Measurements from ENCODE around the gene OR6V1.

DNA sequence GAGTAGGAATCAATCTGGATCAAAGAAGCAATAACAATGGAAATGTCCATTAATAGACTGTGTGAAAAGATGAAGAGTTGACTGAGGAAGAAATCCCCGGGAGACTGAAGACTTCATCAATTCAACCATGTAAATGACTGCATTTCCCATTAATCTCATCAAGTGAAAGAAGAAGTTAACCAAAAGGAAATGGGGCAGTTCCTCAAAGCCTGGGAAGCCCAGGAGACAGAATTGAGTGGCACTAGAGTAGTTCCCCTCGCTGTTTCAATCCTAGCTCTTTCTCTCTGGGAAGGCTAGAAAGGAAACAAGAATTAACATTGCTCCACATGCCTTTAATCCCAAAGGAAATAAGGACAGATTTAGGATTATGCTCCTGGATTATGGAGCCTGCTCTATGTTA is 4.8 kb upstream of the OR6V1 start:
- no peak for TF ChIP-seq GATA3 (IDR thresholded peaks at IDR 0.05; ENCODE audit: low read depth, low read length)
- TF ChIP-seq GATA2 (IDR thresholded peaks at IDR 0.05; ENCODE audit: low read depth, low read length), result no peak

Data from SH-SY5Y (cell line).